Endothelial cell of umbilical vein (primary cell): ENCODE data around the gene PGP. TPM values are rescaled to one million over a fixed set of nuclear protein-coding genes. Genes with fewer than 3 reads are reported as not detected.

Experiments
- BruUV-seq: library from RNA; stranded (reverse); fragments of 400-500 nt; replicated peaks from 2 replicates; lab custom pipeline; 2021; lab: Mats Ljungman, UMichigan
- CTCF ChIA-PET: fragments of 300-600, 350-600 bp; sonication (Branson Sonifier 250); formaldehyde crosslinking; loops from one replicate; lab custom pipeline; 2021; ENCODE audit warnings: antibody characterized with exemption, inconsistent platforms; lab: Charles Lee
- POLR2A ChIA-PET: fragments of 300-600, 350-600 bp; sonication (Branson Sonifier 250); formaldehyde crosslinking; loops from one replicate; lab custom pipeline; 2021; ENCODE audit warnings: antibody characterized with exemption, inconsistent platforms; lab: Charles Lee
- DNase-seq: peaks from one replicate; pipeline ENCODE4 v3.0.0-alpha.2; 2011; ENCODE audit warnings: low read depth, low spot score
- FAIRE-seq: peaks from 2 replicates; lab custom pipeline; 2011; peaks lifted over from hg19 to GRCh38; lab: Jason Lieb, UNC
- H2AFZ ChIP-seq: 2 replicates; pipeline ENCODE4 v1.6.0; 2012; ENCODE audit warnings: low read depth, low read length, control low read depth, inconsistent platforms
- H3K27ac ChIP-seq: 2 replicates; pipeline ENCODE4 v1.5.1; 2011; ENCODE audit warnings: low read depth, mild to moderate bottlenecking, control low read depth, low read length, moderate library complexity; ENCODE audit not compliant: insufficient read depth
- H3K27me3 ChIP-seq, 2 experiments: 2 replicates each; pipeline versions ENCODE4 v1.6.0 to v1.6.1; 2011; ENCODE audit warnings: low read length in 2 of 2, mixed read lengths in 1 of 2; ENCODE audit not compliant: control insufficient read depth in 2 of 2, insufficient read depth in 2 of 2
- H3K36me3 ChIP-seq, 2 experiments: 2 replicates in 1 of 2; 3 replicates in 1 of 2; pipeline ENCODE4 v1.5.1; 2011; ENCODE audit warnings: low read length in 2 of 2, mild to moderate bottlenecking in 1 of 2, moderate library complexity in 1 of 2; ENCODE audit not compliant: control insufficient read depth in 2 of 2, insufficient read depth in 2 of 2; ENCODE audit errors: extremely low read depth in 1 of 2
- H3K4me1 ChIP-seq: 3 replicates; pipeline ENCODE4 v1.5.1; 2011; ENCODE audit warnings: mild to moderate bottlenecking, low read length; ENCODE audit not compliant: control insufficient read depth, insufficient read depth; ENCODE audit errors: extremely low read depth
- H3K4me2 ChIP-seq: 2 replicates; pipeline ENCODE4 v1.6.1; 2011; ENCODE audit warnings: low read length, control low read depth, mixed read lengths; ENCODE audit not compliant: insufficient read depth
- H3K4me3 ChIP-seq, 3 experiments: fragments of 200-600 bp in 1 of 3; sonication (generic), shearing (Covaris generic) in 1 of 3; replicated peaks in 1 of 3; 2 replicates each; pipeline ENCODE4 v1.5.1; 2011 to 2016; ENCODE audit warnings: control low read depth in 3 of 3, low read length in 3 of 3, mild to moderate bottlenecking in 2 of 3, inconsistent platforms in 1 of 3, low read depth in 1 of 3, moderate library complexity in 1 of 3; ENCODE audit not compliant: insufficient read depth in 1 of 3
- H3K79me2 ChIP-seq: 2 replicates; pipeline ENCODE4 v1.6.0; 2012; ENCODE audit warnings: low read length, inconsistent platforms; ENCODE audit not compliant: control insufficient read depth, insufficient read depth
- H3K9ac ChIP-seq: replicated peaks from 2 replicates; pipeline ENCODE3; 2011; ENCODE audit warnings: low read length, control low read depth; ENCODE audit not compliant: insufficient read depth; ENCODE audit errors: extremely low read depth
- H3K9me1 ChIP-seq: replicated peaks from 3 replicates; pipeline ENCODE4 v1.6.0; 2011; ENCODE audit warnings: mild to moderate bottlenecking, low read length; ENCODE audit not compliant: control insufficient read depth, insufficient read depth; ENCODE audit errors: extremely low read depth
- H3K9me3 ChIP-seq: replicated peaks from 2 replicates; pipeline ENCODE4 v1.5.1; 2012; ENCODE audit warnings: low read length, inconsistent platforms; ENCODE audit not compliant: control insufficient read depth, insufficient read depth
- H4K20me1 ChIP-seq: replicated peaks from 2 replicates; pipeline ENCODE3; 2011; ENCODE audit warnings: mild to moderate bottlenecking, low read length; ENCODE audit not compliant: control insufficient read depth, insufficient read depth; ENCODE audit errors: extremely low read depth
- EZH2 ChIP-seq: IDR thresholded peaks from 2 replicates; pipeline ENCODE4 v1.6.1; 2012; ENCODE audit warnings: borderline replicate concordance, low read depth, mild to moderate bottlenecking, moderate library complexity, low read length, inconsistent platforms; ENCODE audit not compliant: severe bottlenecking
- FOS ChIP-seq: IDR thresholded peaks from 2 replicates; pipeline ENCODE4 v1.6.1; 2011; ENCODE audit warnings: mild to moderate bottlenecking, low read length, moderate library complexity, borderline replicate concordance; ENCODE audit not compliant: insufficient read depth
- GATA2 ChIP-seq: IDR thresholded peaks from 2 replicates; pipeline ENCODE4 v1.7.0; 2011; ENCODE audit warnings: low read depth, mild to moderate bottlenecking, moderate library complexity, mixed read lengths, low read length; ENCODE audit not compliant: insufficient read length, insufficient read depth
- JUN ChIP-seq: IDR thresholded peaks from 2 replicates; pipeline ENCODE4 v1.6.1; 2011; ENCODE audit warnings: borderline replicate concordance, low read depth; ENCODE audit not compliant: insufficient read length, insufficient read depth
- MYC ChIP-seq: IDR thresholded peaks from one replicate; pipeline ENCODE4 v1.6.1; 2011; ENCODE audit warnings: mild to moderate bottlenecking, low read depth, low read length
- POLR2A ChIP-seq: IDR thresholded peaks from 2 replicates; pipeline ENCODE4 v1.6.1; 2012; ENCODE audit warnings: low read depth, mild to moderate bottlenecking, control low read depth, low read length
- POLR2AphosphoS5 ChIP-seq: IDR thresholded peaks from 2 replicates; pipeline ENCODE4 v1.6.1; 2012; ENCODE audit warnings: low read depth, mild to moderate bottlenecking, control low read depth, low read length, moderate library complexity; ENCODE audit not compliant: insufficient read depth
- dilution Hi-C: fragments of 300-500 bp; cut with MboI; formaldehyde crosslinking; loops from one replicate; pipeline ENCODE4 v1.15.0; 2019; ENCODE audit warnings: low sequenced_read_pairs; ENCODE audit not compliant: extremely low pct_ligation_motif_present
- intact Hi-C: fragments of 100-400 bp; cut with micrococcal nuclease; formaldehyde crosslinking; loops from one replicate; pipeline ENCODE4 v1.10.0; 2022
- polyA plus RNA-seq, 4 experiments: library from polyadenylated mRNA; depleted of rRNA in 3 of 4; stranded (reverse) in 3 of 4; unstranded in 1 of 4; fragments of >200 nt; gene quantifications; 2 replicates each; pipeline versions ENCODE4 v1.2.1 to v1.2.3, GENCODE V29; 2011 to 2012; ENCODE audit warnings: missing spikeins in 1 of 4
- total RNA-seq: library from RNA; stranded (reverse); gene quantifications from 2 replicates; pipeline ENCODE4 v1.2.3, GENCODE V29; 2021
- TF ChIP-seq, protein P1 (sequence below), 2 donors: IDR thresholded peaks; 1 replicate in 1 of 2; 2 replicates in 1 of 2; pipeline ENCODE4 v1.5.1; 2011; ENCODE audit warnings: low read length in 2 of 2, mild to moderate bottlenecking in 2 of 2, moderate library complexity in 2 of 2, control low read depth in 1 of 2, inconsistent platforms in 1 of 2, low read depth in 1 of 2; ENCODE audit not compliant: insufficient read depth in 1 of 2; ENCODE audit errors: extremely low read depth in 1 of 2
- TF ChIP-seq, protein P2 (sequence below): IDR thresholded peaks from 2 replicates; pipeline ENCODE4 v1.6.1; 2011; ENCODE audit not compliant: insufficient read depth, insufficient read length

The PGP gene
- total and polyA plus RNA-seq, 2 donors (not counting 3 experiments of a cell fraction or from before 2014, with no cell fraction given) = 28.5 to 29.6 TPM

DNA sequence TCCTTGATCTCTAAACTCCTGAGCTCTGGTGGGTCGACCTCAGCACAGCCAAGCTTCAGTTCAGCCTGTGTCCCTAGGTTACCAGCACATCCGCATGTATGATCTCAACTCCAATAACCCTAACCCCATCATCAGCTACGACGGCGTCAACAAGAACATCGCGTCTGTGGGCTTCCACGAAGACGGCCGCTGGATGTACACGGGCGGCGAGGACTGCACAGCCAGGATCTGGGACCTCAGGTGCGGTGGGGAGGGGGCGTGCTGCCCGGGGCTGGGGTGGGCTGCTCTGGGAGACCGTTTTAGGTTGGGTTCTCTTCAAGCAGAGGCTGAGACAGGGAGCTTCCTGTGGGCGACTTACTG, 8.2 kb downstream of the PGP start:
- intact Hi-C loops (no loop called here), dilution Hi-C loops (no loop called here)
- BruUV-seq = no TSS peak
- Histone ChIP-seq H3K4me1 (peaks cover 10% of the 10 kb centered on the region), H2AFZ (no peak overlapping the region), H3K4me3 (peak overlapping the region in 1 of 3 experiments; percentile 91), H3K79me2 (peaks cover 7% of the 10 kb centered on the region), H3K4me2 (peak overlapping the region; percentile 72), H3K9me3 (no peaks in the 10 kb centered on the region), H3K9me1 (no peaks in the 10 kb centered on the region), H3K27ac (no peak overlapping the region), H3K27me3 (no peaks in the 10 kb centered on the region), H3K36me3 (peaks cover 0 to 22% of the 10 kb centered on the region in 2 experiments), H3K9ac (no peak overlapping the region), H4K20me1 (no peaks in the 10 kb centered on the region)
- DNase-seq = no peak
- FAIRE-seq = no peak
- ChIA-PET POLR2A (no interaction called here), CTCF (interaction anchor here (1.0 kb wide), 1 partner anchor 50 kb away, joined by 3 read pairs; no protein-coding TSS in a partner anchor)
- no peak for TF ChIP-seq MYC
- no peak for TF ChIP-seq POLR2A
- TF ChIP-seq EZH2 = no peak
- TF ChIP-seq GATA2 = no peak
- TF ChIP-seq, protein P1, sequence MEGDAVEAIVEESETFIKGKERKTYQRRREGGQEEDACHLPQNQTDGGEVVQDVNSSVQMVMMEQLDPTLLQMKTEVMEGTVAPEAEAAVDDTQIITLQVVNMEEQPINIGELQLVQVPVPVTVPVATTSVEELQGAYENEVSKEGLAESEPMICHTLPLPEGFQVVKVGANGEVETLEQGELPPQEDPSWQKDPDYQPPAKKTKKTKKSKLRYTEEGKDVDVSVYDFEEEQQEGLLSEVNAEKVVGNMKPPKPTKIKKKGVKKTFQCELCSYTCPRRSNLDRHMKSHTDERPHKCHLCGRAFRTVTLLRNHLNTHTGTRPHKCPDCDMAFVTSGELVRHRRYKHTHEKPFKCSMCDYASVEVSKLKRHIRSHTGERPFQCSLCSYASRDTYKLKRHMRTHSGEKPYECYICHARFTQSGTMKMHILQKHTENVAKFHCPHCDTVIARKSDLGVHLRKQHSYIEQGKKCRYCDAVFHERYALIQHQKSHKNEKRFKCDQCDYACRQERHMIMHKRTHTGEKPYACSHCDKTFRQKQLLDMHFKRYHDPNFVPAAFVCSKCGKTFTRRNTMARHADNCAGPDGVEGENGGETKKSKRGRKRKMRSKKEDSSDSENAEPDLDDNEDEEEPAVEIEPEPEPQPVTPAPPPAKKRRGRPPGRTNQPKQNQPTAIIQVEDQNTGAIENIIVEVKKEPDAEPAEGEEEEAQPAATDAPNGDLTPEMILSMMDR (IDR thresholded peaks at IDR 0.05; ENCODE audit: extremely low read depth in 1 of 2, insufficient read depth in 1 of 2, low read depth in 1 of 2, low read length in 2 of 2) = no peak
- no peak for TF ChIP-seq FOS
- TF ChIP-seq, protein P2, sequence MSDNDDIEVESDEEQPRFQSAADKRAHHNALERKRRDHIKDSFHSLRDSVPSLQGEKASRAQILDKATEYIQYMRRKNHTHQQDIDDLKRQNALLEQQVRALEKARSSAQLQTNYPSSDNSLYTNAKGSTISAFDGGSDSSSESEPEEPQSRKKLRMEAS = no peak
- no peak for TF ChIP-seq POLR2AphosphoS5
- TF ChIP-seq JUN = no peak
